Uterus (tissue), 4 donors: ENCODE measurements around the gene GALNT18. TPM values are rescaled to one million over a fixed set of nuclear protein-coding genes. Genes with fewer than 3 reads are reported as not detected.

ENCODE experiments used
- DNase-seq, 2 donors: peaks; one replicate each; pipeline ENCODE4 v3.0.0-alpha.2; 2019 to 2020
- H3K27ac ChIP-seq, 2 donors: fragments of 200-600 bp; sonication (generic); 1 replicate in 1 of 2; 2 replicates in 1 of 2; pipeline ENCODE4 v1.5.1; 2016 to 2018
- H3K27me3 ChIP-seq, 2 donors: fragments of 200-600 bp; sonication (generic); one replicate each; pipeline ENCODE4 v1.5.1; 2018 to 2019; ENCODE audit warnings: control low read depth in 1 of 2
- H3K36me3 ChIP-seq, 2 donors: fragments of 200-600 bp; sonication (generic); one replicate each; pipeline ENCODE4 v1.5.1; 2019; ENCODE audit warnings: control low read depth in 1 of 2
- H3K4me1 ChIP-seq, 2 donors: fragments of 200-600 bp; sonication (generic); one replicate each; pipeline ENCODE4 v1.5.1; 2018 to 2019; ENCODE audit warnings: control low read depth in 1 of 2
- H3K4me3 ChIP-seq, 2 donors: fragments of 200-600 bp; sonication (generic); 1 replicate in 1 of 2; 2 replicates in 1 of 2; pipeline ENCODE4 v1.5.1; 2018 to 2019; ENCODE audit warnings: mild to moderate bottlenecking in 1 of 2
- H3K9me3 ChIP-seq, 2 donors: fragments of 200-600 bp; sonication (generic); one replicate each; pipeline ENCODE4 v1.5.1; 2019; ENCODE audit warnings: control low read depth in 1 of 2
- POLR2A ChIP-seq, 2 donors: fragments of 450-650 bp; IDR thresholded peaks; one replicate each; pipeline ENCODE4 v1.6.1; 2016; ENCODE audit warnings: antibody characterized with exemption in 2 of 2, mild to moderate bottlenecking in 1 of 2, moderate library complexity in 1 of 2
- intact Hi-C: fragments of 100-400 bp; cut with DNase I; formaldehyde crosslinking; loops from one replicate; pipeline ENCODE4 v1.15.1; 2023; ENCODE audit warnings: low total_unique reads
- total RNA-seq, 4 donors: library from RNA; depleted of rRNA in 3 of 4; stranded (reverse); fragments of >200 nt in 3 of 4; gene quantifications; one replicate each; pipeline versions ENCODE4 v1.1.0 to v1.2.4, GENCODE V29; 2014 to 2023
- TF ChIP-seq, protein P1 (sequence below), 4 experiments: fragments of 200-600 bp in 2 of 4; fragments of 450-650 bp in 2 of 4; sonication (generic) in 2 of 4; IDR thresholded peaks; one replicate each; pipeline ENCODE4 v1.5.1; 2016 to 2019; ENCODE audit warnings: antibody characterized with exemption in 4 of 4, mild to moderate bottlenecking in 2 of 4, moderate library complexity in 1 of 4
- donor health status: DM: yes; HTN: yes; CAD: no.

Gene GALNT18
- total RNA-seq, 4 donors from 2014 or later = 21.4 to 35.1 (median 27.3) TPM

DNA sequence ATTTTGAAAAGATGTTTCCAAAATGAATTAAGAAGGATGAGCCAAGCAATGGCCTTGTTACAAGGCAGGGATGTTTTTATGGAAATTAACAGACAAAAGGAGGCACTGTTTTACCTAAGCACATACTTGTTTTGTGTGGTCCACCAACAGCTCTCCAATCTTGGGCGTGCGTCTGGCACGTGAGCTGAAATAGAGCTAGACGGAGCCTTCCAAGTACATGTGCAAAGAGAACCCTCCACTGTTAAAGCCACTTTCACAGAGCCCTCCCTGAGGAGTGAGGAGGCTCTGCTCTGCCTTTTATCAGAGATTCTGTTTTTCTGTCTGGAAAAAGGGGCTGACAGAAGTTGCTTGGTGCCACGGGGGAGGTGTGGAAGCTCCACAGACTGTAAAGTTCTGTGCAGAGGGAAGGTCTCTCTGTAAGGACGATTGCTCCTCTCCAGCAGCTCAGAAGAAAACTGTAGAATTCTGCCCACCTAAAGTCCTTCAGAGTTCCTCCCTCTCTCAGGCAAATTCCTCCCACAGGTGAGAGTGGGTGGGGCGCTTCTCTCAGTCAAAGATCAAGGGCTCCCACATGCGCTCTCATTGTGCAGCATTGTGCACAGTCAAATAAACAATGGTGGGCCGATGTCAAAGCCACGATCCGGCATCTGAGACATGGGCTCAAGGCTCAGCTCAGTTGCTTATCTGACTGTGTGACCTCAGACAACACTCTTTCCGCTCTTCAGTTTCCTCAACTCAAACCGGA, 176.2 kb downstream of the GALNT18 start:
- TF ChIP-seq, protein P1, sequence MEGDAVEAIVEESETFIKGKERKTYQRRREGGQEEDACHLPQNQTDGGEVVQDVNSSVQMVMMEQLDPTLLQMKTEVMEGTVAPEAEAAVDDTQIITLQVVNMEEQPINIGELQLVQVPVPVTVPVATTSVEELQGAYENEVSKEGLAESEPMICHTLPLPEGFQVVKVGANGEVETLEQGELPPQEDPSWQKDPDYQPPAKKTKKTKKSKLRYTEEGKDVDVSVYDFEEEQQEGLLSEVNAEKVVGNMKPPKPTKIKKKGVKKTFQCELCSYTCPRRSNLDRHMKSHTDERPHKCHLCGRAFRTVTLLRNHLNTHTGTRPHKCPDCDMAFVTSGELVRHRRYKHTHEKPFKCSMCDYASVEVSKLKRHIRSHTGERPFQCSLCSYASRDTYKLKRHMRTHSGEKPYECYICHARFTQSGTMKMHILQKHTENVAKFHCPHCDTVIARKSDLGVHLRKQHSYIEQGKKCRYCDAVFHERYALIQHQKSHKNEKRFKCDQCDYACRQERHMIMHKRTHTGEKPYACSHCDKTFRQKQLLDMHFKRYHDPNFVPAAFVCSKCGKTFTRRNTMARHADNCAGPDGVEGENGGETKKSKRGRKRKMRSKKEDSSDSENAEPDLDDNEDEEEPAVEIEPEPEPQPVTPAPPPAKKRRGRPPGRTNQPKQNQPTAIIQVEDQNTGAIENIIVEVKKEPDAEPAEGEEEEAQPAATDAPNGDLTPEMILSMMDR (IDR thresholded peaks at IDR 0.05) = no peak
- TF ChIP-seq POLR2A (IDR thresholded peaks at IDR 0.05) = no peak
- DNase-seq = no peak
- intact Hi-C loops = no loop called here
- no peaks in the 10 kb centered on the region for H3K4me1 ChIP-seq
- no peak overlapping the region for H3K4me3 ChIP-seq
- no peaks in the 10 kb centered on the region for H3K9me3 ChIP-seq
- H3K27me3 ChIP-seq = no peaks in the 10 kb centered on the region
- no peaks in the 10 kb centered on the region for H3K36me3 ChIP-seq
- H3K27ac ChIP-seq = no peak overlapping the region

DNA sequence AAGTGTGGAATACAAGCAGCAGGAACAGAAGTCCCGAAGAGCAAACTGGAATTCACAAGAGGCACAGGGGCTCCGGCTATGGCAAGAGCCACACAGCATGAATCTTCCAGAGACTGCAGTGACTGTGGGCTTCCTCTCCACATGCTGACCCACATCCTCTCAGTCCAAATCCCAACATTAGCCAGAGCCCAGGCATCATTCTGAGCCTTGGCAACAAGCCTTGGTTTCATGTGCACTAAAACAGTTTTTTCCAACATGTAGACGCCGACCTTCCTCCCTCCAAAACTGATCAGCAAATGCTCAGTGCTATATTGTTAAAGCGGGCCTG, 177.0 kb downstream of the GALNT18 start:
- Histone ChIP-seq H3K4me1 (no peaks in the 10 kb centered on the region), H3K4me3 (no peak overlapping the region), H3K27me3 (no peaks in the 10 kb centered on the region), H3K9me3 (no peaks in the 10 kb centered on the region), H3K27ac (no peak overlapping the region), H3K36me3 (no peaks in the 10 kb centered on the region)
- DNase-seq = no peak
- TF ChIP-seq, protein P1 (IDR thresholded peaks at IDR 0.05) = no peak
- TF ChIP-seq POLR2A (IDR thresholded peaks at IDR 0.05) = no peak
- intact Hi-C loops = no loop called here

DNA sequence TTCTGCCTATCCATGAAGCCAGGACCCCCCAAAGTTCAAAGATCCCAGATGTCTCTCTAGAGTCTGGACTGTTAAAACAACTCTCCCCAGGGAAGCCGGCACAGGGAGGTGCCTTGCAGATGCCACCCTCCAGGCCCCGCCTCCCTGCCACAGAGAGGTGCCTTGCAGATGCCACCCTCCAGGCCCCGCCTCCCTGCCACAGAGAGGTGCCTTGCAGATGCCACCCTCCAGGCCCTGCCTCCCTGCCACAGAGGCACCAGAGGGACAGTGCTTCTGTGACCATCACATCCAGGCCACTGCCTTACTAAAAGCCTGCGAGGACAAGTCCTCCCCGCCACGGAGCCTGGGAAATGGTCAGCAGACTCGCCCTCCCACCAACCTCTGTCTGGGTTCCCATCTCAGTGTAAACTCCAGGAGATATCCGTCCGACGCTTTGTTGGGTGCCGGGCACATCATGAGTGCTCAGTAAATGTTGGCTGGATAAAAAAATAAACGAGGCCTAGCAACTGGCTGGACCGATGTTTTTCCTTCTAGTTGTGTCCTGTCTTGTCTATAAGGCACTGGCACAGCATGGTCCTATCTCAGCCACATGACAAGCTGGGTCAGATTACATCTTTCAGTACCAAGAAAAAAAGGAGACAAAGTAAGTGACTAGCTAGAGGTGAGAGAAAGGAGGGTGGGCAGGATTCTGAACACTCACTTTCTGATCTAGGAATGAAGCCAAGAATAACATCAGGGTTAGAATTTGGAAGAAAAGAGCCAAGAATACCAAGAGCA, 177.6 kb downstream of the GALNT18 start:
- no peaks in the 10 kb centered on the region for H3K27me3 ChIP-seq
- TF ChIP-seq, protein P1 (IDR thresholded peaks at IDR 0.05) = no peak
- TF ChIP-seq POLR2A (IDR thresholded peaks at IDR 0.05) = no peak
- no peak for DNase-seq
- H3K27ac ChIP-seq = no peak overlapping the region
- no peaks in the 10 kb centered on the region for H3K9me3 ChIP-seq
- H3K36me3 ChIP-seq = no peaks in the 10 kb centered on the region
- intact Hi-C loops = no loop called here
- H3K4me1 ChIP-seq = no peaks in the 10 kb centered on the region
- no peak overlapping the region for H3K4me3 ChIP-seq

DNA sequence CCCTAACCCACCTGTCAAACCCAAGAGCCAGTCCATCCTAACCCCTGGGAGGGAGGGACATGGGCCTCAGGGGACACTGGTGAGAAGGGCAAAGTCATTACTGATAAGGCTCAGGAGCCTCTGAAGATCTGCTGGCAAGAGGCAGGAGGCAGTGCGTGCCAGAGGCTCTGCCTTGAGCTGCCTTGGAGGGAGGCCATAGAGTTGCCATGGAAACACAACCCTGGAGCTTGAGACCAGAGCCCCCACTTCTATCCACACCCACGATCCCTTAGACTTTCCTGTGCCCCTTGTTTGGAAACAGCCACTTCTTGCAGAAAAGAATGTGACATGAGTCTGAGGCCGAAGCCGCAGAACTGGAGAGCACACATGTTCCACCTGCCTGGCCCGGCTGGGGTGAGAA, 179.0 kb downstream of the GALNT18 start:
- no peak overlapping the region for H3K4me3 ChIP-seq
- H3K9me3 ChIP-seq = no peaks in the 10 kb centered on the region
- H3K36me3 ChIP-seq = no peaks in the 10 kb centered on the region
- no peak for TF ChIP-seq POLR2A (IDR thresholded peaks at IDR 0.05)
- TF ChIP-seq, protein P1 (IDR thresholded peaks at IDR 0.05) = no peak
- H3K4me1 ChIP-seq = no peaks in the 10 kb centered on the region
- intact Hi-C loops = no loop called here
- no peak for DNase-seq
- H3K27me3 ChIP-seq = no peaks in the 10 kb centered on the region
- no peak overlapping the region for H3K27ac ChIP-seq

DNA sequence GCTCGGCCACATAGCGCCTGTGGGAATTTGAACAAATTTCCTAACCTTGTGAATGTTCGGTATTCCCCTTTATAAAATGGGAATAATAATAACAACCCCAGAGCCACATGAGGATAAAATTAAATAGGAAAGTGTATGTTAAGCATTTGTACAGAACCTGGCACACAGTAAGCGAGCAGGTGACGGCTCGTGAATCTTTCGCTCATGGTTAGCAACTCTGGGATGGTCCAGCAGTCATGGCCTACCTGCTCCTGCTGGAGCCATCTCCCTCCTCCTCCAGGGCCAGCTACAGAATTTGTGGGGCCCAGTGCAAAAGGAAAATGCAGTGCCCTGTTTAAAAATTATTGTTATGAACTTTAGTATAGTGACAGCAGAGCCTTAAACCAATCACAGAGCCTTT, 180.3 kb downstream of the GALNT18 start:
- no peak overlapping the region for H3K4me3 ChIP-seq
- H3K36me3 ChIP-seq = no peaks in the 10 kb centered on the region
- H3K4me1 ChIP-seq = peaks cover 0 to 9% of the 10 kb centered on the region in 2 donors
- intact Hi-C loops = no loop called here
- no peak overlapping the region for H3K27ac ChIP-seq
- no peaks in the 10 kb centered on the region for H3K9me3 ChIP-seq
- H3K27me3 ChIP-seq = no peaks in the 10 kb centered on the region
- TF ChIP-seq, protein P1 (IDR thresholded peaks at IDR 0.05) = no peak
- no peak for TF ChIP-seq POLR2A (IDR thresholded peaks at IDR 0.05)
- no peak for DNase-seq
